Amygdala (tissue), 56 donors: Measurements from ENCODE around the gene SLC35F3.
"Not testable (repeated sequence)": the region's sequence is repeated elsewhere in the genome, so short reads cannot be mapped to it uniquely, and the experiment has no call there.

Source experiments
- DNase-seq, 56 donors: peaks; one replicate each; lab custom pipeline; 2025; lab: John Stamatoyannopoulos, UW

SLC35F3 gene

DNA sequence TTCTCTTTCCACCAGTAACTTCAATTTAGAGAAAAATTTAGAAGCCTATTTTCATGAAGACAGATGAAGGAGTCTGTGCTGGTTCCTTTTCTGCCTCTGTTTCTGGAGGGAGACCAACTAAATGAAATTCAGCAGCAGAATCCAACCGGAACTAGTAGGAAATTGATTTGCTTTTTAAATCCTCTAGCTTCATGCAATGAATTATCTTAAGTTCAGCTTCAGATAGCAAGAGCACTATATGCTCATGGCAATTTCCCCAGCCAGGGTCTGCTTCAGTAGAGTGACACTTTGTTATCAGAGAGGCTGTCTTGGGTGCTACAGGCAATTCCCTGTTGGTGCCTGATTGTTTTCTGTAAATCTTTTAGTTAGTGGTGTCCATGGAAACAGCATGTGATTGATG is 189.7 kb downstream of the SLC35F3 start:
- DNase-seq = no peak

DNA sequence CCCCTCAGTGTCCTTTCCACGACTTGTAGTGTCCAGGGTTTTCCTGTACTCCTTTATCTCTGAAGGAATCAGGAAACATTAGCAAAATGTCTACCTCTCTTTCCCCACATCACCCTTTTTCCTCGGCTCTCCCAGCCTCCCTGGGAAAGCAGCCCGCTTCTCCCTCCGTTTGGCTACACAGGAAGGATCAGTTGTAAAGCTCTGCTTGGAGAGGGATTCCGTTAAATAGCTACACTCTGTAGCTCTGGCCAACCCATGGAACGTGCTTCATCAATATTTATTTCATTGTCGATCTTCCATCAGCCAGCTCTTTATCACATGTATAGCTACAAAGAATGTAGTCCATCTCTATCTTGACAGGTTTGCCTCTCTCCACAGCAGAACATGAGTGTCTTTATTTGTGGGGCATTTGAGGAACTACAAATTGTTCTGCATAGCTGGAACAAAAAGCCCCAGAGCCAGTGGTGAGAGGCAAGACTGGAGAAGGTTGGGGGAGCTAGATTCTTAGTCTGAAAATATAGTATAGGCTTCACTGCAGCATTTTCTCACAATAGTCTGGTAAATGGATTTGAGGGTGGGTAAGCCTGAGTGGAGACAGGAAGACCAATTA is 191.8 kb downstream of the SLC35F3 start:
- DNase-seq = no peak

- peak in 3 of 56 donors; percentile 7 to 24 (median 8) for DNase-seq
These were observed 198.1 kb downstream of the SLC35F3 start for GRCh38 chr1:234102583-234102982.

- DNase-seq = no peak
These were observed 198.7 kb downstream of the SLC35F3 start for GRCh38 chr1:234103198-234103597.

GRCh38 chr1:234106032-234106431 is 201.6 kb downstream of the SLC35F3 start:
- no peak for DNase-seq

- DNase-seq = no peak
These were observed 203.0 kb downstream of the SLC35F3 start for GRCh38 chr1:234107416-234108021.

DNA sequence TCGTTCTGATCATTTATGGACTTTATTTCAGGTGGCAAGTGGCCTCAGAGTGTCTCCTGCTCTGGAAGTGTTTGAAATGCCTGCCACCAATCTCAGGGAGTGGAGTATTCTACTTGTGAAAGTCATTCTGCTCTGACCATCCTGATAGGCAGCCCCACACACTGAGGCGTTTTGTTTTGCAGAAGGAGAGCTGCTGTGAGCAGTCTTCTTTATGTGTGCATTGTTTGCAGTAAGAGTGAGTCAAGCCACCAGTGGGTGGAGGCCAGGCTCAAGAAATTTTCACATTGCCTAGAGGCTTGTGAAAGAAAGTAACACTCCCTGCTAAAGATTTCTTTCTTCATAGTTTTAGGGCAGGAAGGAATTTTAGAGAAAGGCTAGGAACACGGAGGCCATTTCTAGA is 204.4 kb downstream of the SLC35F3 start:
- peak in 1 of 56 donors; percentile 33 for DNase-seq

- DNase-seq = no peak
These were observed 205.4 kb downstream of the SLC35F3 start for GRCh38 chr1:234109840-234110239.

GRCh38 chr1:234111458-234112142 is 207.1 kb downstream of the SLC35F3 start:
- DNase-seq = peak in 7 of 56 donors; percentile 6 to 30 (median 9)

DNA sequence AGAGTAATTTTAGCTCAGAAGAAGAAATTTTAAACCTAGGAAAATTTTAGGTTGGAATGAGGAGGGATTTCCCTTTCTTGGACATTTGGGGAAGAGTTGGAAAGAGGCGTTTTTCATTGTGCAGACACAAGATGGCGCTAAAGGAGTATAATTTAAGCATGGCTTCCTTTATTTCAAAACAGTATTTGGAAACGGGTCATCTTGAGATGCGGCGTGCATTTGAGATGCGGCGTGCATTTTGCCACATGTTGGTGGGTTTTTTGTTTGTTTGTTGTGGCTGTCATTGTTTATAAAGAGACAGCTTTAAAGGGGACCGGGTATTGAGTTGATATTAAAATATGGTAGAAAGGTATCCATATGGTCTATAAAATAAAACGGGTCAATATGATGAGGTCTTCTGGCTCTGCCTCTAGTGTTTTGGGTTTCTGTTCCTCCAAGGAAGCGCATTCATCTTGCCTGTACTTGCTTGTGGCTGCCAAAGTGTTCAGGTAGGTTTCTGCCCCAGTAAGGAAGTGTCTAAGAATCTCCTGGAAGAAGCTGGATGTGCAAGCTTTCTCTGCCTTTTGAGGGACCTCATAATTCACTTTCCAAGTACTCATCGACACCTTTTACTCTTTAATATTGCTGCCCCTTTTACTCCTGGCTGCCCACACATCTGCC is 210.3 kb downstream of the SLC35F3 start:
- peak in 10 of 56 donors; percentile 4 to 64 (median 14) for DNase-seq

- no peak for DNase-seq
These were observed 214.4 kb downstream of the SLC35F3 start for GRCh38 chr1:234118911-234119310.

GRCh38 chr1:234119431-234119830 is 215.0 kb downstream of the SLC35F3 start:
- DNase-seq = no peak

DNA sequence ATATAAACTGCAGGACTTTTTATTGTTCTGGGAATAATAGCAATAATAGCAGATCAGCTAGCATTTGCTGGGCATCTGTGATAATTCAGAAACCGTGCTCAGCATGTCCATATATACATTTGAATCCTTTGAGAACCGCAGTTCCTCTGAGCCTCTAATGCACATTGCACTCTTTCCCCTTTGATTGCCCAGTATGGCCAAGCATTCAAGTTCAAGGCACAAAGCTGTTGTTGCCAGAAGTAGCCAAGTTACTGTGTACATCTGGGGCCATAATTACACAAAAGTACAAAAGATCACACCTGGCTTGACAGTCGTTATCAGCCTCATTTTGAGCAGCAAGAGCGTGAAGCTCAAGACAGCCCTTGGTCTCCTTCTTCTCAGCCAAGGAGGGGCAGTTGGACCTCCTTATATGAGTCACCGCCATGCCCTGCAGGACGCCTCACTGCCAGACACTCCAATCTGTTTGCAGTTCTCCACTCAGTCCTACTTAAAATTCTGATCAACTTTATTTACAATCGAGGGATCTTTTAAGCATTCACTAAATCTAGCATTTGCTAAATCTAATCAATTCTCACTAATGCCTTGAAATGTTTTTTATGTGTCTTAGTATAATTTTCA is 216.0 kb downstream of the SLC35F3 start:
- no peak for DNase-seq

DNA sequence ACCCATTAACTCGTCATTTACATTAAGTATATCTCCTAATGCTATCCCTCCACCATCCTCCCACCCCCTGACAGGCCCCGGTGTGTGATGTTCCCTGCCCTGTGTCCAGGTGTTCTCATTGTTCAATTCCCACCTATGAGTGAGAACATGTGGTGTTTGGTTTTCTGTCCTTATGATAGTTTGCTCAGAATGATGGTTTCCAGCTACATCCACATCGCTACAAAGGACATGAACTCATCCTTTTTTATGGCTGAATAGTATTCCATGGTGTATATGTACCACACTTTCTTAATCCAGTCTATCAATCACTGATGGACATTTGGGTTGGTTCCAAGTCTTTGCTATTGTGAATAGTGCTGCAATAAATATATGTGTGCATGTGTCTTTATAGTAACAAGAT is 217.2 kb downstream of the SLC35F3 start:
- DNase-seq = not testable (repeated sequence)

- not testable (repeated sequence) for DNase-seq
These were observed 218.1 kb downstream of the SLC35F3 start for GRCh38 chr1:234122571-234122970.

DNA sequence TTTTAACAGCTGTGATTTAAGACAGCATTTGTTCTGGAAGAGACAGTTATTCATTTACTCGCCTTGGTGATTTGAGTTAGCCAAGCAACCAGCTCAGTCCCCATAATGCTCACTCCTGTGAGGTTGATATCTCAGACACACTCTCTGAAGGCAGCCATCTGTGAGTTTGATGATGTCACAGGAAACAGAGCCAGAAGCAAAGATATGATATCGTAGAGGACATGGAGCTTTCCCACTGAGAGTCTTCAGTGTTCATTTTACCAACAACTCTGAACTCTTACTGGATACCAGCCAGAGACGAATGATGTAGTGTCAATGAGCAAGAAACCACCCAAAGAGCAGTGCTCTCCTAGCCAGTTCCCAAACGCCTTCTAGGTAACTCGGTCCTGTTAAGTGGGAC is 219.4 kb downstream of the SLC35F3 start:
- DNase-seq = no peak

DNA sequence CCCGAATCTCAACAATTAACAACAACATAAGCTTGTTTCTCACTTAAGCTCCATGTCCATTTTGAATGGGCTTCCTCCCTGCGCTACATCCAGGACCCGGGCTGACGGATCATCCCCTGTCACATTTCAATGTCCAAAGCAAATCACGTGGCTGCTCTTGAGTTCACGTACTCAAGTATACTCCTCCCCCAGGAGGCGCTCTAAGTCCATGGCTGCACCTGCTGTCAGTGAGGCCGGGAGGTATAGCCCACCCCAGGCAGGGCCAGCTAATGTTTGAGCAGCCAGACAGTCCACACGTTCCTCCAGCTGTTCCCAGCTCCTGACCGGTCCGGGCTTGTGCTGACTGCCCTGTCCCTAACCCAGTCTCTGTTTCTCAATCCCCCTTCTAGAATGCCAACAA is 220.8 kb downstream of the SLC35F3 start:
- DNase-seq = peak in 1 of 56 donors; percentile 1

DNA sequence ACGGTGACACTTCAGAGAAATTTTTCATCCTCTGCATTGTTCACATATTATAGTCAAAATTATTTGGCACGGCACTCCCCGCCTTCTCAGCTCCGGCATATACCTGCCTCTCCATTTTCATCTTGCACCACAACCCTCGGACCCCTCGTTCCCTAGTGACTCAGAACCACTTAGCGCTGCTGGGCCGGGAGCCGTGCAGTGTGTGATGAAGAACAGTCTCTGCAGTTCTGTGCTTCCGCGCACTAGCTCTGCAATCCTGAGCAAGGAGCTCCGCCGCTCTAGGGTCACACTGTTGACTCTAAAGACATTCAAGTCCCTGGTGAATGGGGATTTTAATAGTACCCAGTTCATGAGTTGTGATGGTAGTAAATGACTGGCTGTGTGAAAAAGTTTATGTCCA is 221.2 kb downstream of the SLC35F3 start:
- no peak for DNase-seq

DNA sequence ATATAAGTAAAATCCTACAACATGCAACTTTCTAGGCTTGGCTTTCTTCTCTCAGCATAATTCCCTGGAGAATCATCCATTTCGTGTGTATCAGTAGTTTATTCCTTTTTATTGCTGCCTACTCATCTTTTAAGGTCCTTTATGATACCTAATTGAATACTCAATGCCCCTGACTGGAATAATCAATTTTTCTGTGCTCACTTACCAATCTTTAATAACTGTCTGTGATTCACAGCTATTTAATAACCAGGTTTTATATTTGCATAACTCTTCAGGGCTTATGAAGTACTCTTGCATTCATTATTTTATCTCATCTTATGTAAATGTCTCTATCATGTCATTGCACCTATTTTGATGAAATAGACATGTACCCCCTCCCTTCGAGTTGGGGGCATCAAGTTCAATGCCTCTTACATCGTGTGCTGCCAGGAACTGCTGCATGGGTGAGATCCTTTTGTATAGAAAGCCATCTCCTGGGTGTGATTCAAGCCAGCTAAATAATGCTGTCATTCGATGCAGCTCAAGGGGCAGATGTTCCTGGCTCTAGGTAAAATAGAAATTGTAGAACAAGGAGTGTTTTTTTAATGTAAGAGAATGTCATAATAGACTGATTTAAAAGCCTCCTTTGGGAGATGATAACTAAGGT is 222.7 kb downstream of the SLC35F3 start:
- DNase-seq = no peak

DNA sequence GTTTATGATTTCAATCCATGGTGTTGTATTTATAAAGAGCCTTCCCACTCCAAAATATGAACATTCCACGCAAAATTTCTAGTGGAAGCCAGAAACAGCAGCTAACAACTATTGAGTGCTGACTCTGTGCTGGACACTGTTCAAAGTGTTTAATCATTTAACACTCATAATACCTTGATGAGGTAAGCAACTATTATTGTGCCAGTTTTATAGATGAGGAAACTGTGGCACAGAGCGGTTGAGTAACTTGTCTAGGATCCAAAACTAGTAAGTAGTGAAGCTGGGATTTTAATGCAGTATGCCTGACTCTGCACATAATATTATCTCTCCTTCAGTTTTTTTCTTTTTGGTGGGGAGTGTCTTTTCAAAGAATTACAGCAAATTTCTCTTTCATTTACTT is 228.3 kb downstream of the SLC35F3 start:
- DNase-seq = no peak
